ENCODE measurements around the gene SRSF7. TPM values are rescaled to one million over a fixed set of nuclear protein-coding genes. Genes with fewer than 3 reads are reported as not detected.

SRSF7 gene
- total and polyA plus RNA-seq, 4 donors: 49.8 to 111 (median 65.2) TPM

Other genes starting within 250 kb of the SRSF7 start
- 10 to 100 TPM; 18.2 to 18.3 TPM for gene HNRNPLL, start 148.4 kb downstream of the SRSF7 start, total RNA-seq
- 1 to 10 TPM; 7.7 to 8.0 TPM for gene HNRNPLL, start 148.4 kb downstream of the SRSF7 start, polyA plus RNA-seq
- gene GALM, start 85.2 kb downstream of the SRSF7 start, total RNA-seq: 10 to 100 TPM; 22.6 to 32.8 TPM
- gene GALM, start 85.2 kb downstream of the SRSF7 start, polyA plus RNA-seq: 10 to 100 TPM; 20.5 to 29.7 TPM
- gene GEMIN6, start 26.8 kb upstream of the SRSF7 start, total RNA-seq: 1 to 10 TPM; 4.5 to 6.3 TPM
- gene GEMIN6, start 26.8 kb upstream of the SRSF7 start, polyA plus RNA-seq: 10 to 100 TPM in 1 of 2 donors, 1 to 10 TPM in 1; 5.0 to 13.9 TPM
- 1 to 10 TPM; 7.1 to 8.7 TPM for gene DHX57, start 124.6 kb upstream of the SRSF7 start, total RNA-seq
- 1 to 10 TPM; 2.8 to 3.6 TPM for gene DHX57, start 124.6 kb upstream of the SRSF7 start, polyA plus RNA-seq
- 1 to 10 TPM; 2.8 to 4.4 TPM for gene MORN2, start 124.6 kb upstream of the SRSF7 start, total RNA-seq
- gene MORN2, start 124.6 kb upstream of the SRSF7 start, polyA plus RNA-seq: 10 to 100 TPM; 11.7 to 16.4 TPM
- under 1 TPM; 0.05 to 0.33 TPM for gene ARHGEF33, start 138.5 kb upstream of the SRSF7 start, total RNA-seq
- under 1 TPM in 1 of 2 donors, not detected in 1; 0.08 TPM for gene ARHGEF33, start 138.5 kb upstream of the SRSF7 start, polyA plus RNA-seq